Gastroesophageal sphincter (tissue), 4 donors: Measurements from ENCODE around the gene COQ9. TPM values are rescaled to one million over a fixed set of nuclear protein-coding genes. Genes with fewer than 3 reads are reported as not detected.

Source experiments
- ATAC-seq: fragments of 150-250 bp; one replicate; pipeline ENCODE4 v1.9.1; 2016; ENCODE audit warnings: mild to moderate bottlenecking, moderate library complexity
- H3K27ac ChIP-seq, 4 donors: fragments of 200-600 bp; sonication (generic) in 3 of 4; 1 replicate in 3 of 4; 2 replicates in 1 of 4; pipeline ENCODE4 v1.5.1; 2016 to 2019
- H3K27me3 ChIP-seq: fragments of 200-600 bp; sonication (generic); one replicate; pipeline ENCODE4 v1.5.1; 2019
- H3K36me3 ChIP-seq, 2 donors: fragments of 200-600 bp; sonication (generic); one replicate each; pipeline ENCODE4 v1.5.1; 2019; ENCODE audit warnings: control low read depth in 1 of 2
- H3K4me1 ChIP-seq, 3 donors: fragments of 200-600 bp; sonication (generic); 1 replicate in 2 of 3; 2 replicates in 1 of 3; pipeline ENCODE4 v1.5.1; 2016 to 2019; ENCODE audit warnings: control low read depth in 2 of 3
- H3K4me3 ChIP-seq, 2 donors: fragments of 200-600 bp; sonication (generic); one replicate each; pipeline ENCODE4 v1.5.1; 2019; ENCODE audit warnings: mild to moderate bottlenecking in 1 of 2, moderate library complexity in 1 of 2
- H3K9me3 ChIP-seq, 3 donors: fragments of 200-600 bp; sonication (generic); one replicate each; pipeline ENCODE4 v1.5.1; 2017 to 2019; ENCODE audit warnings: control low read depth in 2 of 3
- EP300 ChIP-seq: sonication (generic); formaldehyde crosslinking; IDR thresholded peaks from one replicate; pipeline ENCODE4 v1.6.1; 2017; ENCODE audit warnings: antibody characterized with exemption, mild to moderate bottlenecking
- POLR2A ChIP-seq, 2 donors: fragments of 450-650 bp; IDR thresholded peaks; one replicate each; pipeline ENCODE4 v1.6.1; 2017; ENCODE audit warnings: antibody characterized with exemption in 2 of 2, mild to moderate bottlenecking in 2 of 2, moderate library complexity in 1 of 2
- POLR2AphosphoS5 ChIP-seq: sonication (generic); formaldehyde crosslinking; IDR thresholded peaks from one replicate; pipeline ENCODE4 v1.6.1; 2017; ENCODE audit warnings: antibody characterized with exemption
- WGBS, 2 donors: methylation state at CpG; one replicate each; pipeline ENCODE4 v1.1.5; 2018; ENCODE audit warnings: low coverage in 1 of 2; 5-methylcytosine and 5-hydroxymethylcytosine counted together
- total RNA-seq, 4 donors: library from RNA; depleted of rRNA; stranded (reverse); fragments of >200 nt; gene quantifications; one replicate each; pipeline ENCODE4 v1.1.0, GENCODE V29; 2016
- TF ChIP-seq, protein P1 (sequence below), 4 experiments: fragments of 200-600 bp in 2 of 4; fragments of 450-650 bp in 2 of 4; sonication (generic) in 1 of 4; IDR thresholded peaks; one replicate each; pipeline ENCODE4 v1.5.1; 2017 to 2019; ENCODE audit warnings: antibody characterized with exemption in 4 of 4, mild to moderate bottlenecking in 2 of 4, moderate library complexity in 2 of 4

The COQ9 gene
- total RNA-seq, 4 donors from 2014 or later: 45.0 to 122 (median 84.9) TPM

DNA sequence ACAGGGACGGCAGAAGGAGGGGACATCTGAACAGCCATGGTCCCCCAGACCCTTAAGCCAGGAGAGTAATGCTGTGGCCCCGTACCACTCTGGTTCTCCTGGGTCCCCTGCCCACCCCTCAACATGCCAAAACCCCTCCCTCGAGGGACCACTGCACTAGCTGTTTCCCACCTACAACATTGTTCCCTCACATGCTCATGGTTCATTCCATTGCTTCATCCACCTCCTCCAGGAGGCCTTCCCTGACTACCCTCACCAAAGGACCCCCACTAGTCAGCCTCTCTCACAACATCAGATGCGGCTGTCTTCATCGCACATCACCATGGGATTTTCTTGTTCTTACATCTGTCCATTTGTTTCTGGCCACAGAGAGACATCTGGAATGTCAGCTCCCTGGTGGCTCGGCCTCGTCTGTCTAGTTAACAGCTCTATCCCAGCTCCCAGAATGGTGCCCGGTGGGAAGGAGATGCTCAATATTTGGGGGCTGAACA lies 37.3 kb downstream of the COQ9 start:
- ATAC-seq: no peak
- Histone ChIP-seq H3K27ac (peak overlapping the region in 3 of 4 donors; percentile 72 to 82 (median 73)), H3K36me3 (no peaks in the 10 kb centered on the region), H3K4me1 (peaks cover 0 to 46% (median 22%) of the 10 kb centered on the region in 3 donors), H3K4me3 (no peak overlapping the region), H3K27me3 (no peaks in the 10 kb centered on the region), H3K9me3 (no peaks in the 10 kb centered on the region)
- WGBS, 2 donors: 88 to 95% methylated on average over 7 of the region's 8 CpGs
- TF ChIP-seq POLR2A (IDR thresholded peaks at IDR 0.05) (no peak), POLR2AphosphoS5 (no peak), EP300 (no peak)
- TF ChIP-seq, protein P1, sequence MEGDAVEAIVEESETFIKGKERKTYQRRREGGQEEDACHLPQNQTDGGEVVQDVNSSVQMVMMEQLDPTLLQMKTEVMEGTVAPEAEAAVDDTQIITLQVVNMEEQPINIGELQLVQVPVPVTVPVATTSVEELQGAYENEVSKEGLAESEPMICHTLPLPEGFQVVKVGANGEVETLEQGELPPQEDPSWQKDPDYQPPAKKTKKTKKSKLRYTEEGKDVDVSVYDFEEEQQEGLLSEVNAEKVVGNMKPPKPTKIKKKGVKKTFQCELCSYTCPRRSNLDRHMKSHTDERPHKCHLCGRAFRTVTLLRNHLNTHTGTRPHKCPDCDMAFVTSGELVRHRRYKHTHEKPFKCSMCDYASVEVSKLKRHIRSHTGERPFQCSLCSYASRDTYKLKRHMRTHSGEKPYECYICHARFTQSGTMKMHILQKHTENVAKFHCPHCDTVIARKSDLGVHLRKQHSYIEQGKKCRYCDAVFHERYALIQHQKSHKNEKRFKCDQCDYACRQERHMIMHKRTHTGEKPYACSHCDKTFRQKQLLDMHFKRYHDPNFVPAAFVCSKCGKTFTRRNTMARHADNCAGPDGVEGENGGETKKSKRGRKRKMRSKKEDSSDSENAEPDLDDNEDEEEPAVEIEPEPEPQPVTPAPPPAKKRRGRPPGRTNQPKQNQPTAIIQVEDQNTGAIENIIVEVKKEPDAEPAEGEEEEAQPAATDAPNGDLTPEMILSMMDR (IDR thresholded peaks at IDR 0.05): no peak

DNA sequence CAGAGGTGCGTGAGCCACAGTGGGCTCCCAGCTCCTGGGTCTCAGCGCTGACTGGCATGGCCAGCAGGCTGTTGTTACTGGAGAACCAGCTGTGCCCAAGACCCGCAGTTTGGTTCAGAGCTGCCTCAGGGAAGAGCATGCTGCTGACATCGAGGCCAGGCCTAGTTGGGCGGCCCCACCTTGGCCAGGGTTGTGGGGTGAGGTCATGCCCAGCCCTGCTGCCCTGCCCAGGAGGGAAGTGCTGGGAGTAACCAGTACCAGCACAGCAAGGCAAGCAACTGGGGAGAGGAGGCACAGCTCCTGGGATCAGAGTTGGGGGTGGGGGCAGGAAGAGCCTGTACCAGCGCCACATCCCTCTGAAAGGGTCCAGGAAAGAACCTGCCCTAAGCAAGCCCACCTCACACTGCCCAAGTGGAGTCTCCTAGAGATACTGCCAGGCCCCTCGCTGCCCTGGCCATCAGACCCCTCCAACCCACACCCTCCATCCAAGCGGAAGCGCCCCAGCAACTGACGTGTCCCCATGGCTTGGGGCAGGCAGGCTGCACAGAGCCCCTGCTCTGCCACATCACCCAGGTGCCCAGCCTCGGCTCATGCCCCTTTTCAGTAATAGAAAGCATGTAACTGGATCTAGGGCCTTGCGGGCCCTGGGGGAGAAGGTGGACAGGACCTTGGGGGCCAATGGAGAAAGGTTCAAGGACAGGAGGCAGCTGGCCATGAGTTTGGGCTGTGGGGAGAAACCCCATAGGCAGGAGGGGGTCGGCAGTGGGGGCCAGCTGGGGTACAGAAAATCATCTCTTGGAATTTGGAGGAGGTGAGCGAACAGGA lies 38.0 kb downstream of the COQ9 start:
- ATAC-seq: no peak
- TF ChIP-seq POLR2AphosphoS5: no peak
- no peak for TF ChIP-seq EP300
- TF ChIP-seq, protein P1 (IDR thresholded peaks at IDR 0.05): no peak
- TF ChIP-seq POLR2A (IDR thresholded peaks at IDR 0.05): no peak
- Histone ChIP-seq H3K9me3 (no peaks in the 10 kb centered on the region), H3K4me3 (peak overlapping the region; percentile 53 to 80), H3K27me3 (no peaks in the 10 kb centered on the region), H3K27ac (peak overlapping the region in 3 of 4 donors; percentile 72 to 82 (median 73)), H3K36me3 (no peaks in the 10 kb centered on the region), H3K4me1 (peaks cover 0 to 39% (median 17%) of the 10 kb centered on the region in 3 donors)
- WGBS, 2 donors: 50% methylated on average over 4 of the region's 14 CpGs; no CpG with 5 or more reads in 1 of the 2 donors

DNA sequence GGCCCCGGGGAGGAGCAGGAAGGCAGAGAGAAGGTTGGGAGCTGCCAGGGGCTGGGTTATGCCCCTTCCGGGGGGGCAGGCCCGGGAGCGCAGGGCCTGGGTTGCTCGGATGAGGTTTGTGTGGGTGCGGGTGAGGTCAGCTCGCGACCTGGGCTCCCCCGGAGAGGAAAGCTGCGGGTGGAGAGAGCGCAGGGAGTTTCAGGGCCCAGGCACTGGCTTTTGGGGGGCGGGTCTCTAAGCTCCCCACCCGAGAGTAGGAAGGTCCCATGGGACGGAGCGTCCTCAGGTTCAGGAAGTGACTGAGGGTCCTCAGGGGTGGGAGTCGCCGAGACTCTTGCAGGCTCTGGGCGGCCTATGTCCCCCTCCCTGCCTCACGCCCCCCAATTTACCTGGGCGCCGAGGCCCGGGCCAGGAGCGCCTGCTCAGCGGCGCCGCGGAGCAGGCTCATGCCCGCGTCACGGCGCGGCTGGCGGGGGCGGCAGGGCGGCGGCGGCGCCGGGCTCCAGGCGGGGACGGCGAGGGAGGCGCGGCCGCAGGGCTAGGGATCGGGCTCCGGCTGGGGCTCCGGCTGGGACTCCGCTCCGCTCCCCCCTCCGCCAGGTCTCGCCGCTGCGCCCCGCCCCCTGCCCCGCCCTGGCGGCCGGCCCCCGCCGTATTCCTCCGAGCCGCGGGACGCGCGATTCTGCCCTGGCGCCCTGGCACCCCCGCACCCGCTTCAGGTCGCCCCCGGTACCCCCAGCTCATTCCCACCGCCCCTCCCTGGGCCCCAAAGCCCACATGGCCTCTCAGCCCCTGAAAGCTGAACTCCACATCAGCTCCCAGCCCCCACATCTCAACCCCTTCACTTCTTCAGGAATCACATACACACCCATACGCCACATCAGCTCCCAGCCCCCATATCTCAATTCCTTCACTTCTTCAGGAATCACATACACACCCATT lies 38.9 kb downstream of the COQ9 start, which contains the start of gene DOK4:
Gene DOK4 (minus strand): TSS at position 578 of the 942 bp plus-strand sequence. CDS start 6,986 bp downstream, outside the sequence.
- 0 to 4% methylated on average over 4 to 14 of the region's 73 CpGs for WGBS, 2 donors
- TF ChIP-seq, protein P1 (IDR thresholded peaks at IDR 0.05): peak in 1 of 4 experiments; percentile 3
- no peak for TF ChIP-seq POLR2A (IDR thresholded peaks at IDR 0.05)
- Histone ChIP-seq H3K4me1 (peaks cover 0 to 33% (median 16%) of the 10 kb centered on the region in 3 donors), H3K4me3 (peak within 1 kb of the TSS; percentile 53 to 80), H3K27me3 (no peaks in the 10 kb centered on the region), H3K9me3 (no peaks in the 10 kb centered on the region), H3K36me3 (no peaks in the 10 kb centered on the region), H3K27ac (peak within 1 kb of the TSS in 3 of 4 donors; percentile 72 to 82 (median 73))
- peak; percentile 96 for ATAC-seq

DNA sequence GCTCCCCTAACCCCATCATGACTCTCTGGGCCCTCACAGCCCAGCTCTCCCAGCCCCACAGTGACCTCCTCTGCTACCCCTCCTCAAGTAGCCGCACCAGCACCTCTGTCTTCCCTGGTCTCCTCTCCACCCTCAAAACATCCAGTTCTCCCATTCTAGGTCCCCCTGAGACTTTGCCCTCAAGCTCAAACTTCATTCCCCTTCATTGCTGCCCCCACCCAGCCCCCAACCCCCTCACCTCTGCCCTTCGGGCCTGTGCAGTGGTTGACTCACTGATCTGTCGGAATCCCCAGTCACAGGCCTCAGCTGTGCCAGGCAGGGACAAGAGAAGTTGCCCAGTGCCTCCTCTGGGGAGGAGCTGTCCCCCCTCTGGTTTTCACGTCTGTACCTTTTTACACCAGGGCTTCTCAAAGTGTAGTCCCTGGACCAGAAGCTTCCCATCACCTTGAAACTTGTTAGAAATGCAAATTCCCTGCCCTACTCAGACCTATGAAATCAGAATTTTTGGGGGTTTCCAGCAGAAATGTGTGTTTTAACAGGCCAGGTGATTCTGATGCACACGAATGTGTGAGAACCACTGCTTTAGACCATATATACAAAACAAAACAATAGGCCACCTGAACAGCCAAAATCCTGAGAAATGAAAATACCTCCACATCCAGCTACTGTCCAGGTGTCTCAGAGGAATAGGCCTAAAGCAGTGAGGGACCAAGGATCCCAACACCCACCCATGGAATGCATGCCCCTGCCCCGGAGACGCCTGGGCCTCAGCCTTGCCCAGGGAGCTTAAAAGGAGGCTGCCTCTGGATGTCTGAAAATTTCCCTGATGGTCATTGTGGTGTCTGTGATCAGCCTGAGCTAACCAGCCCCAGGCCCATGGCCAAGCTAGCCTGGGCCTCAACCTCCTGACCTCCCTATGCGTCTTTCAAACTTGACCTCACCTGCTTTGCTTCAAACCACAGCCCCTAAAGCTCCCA lies 39.9 kb downstream of the COQ9 start:
- Histone ChIP-seq H3K27me3 (no peaks in the 10 kb centered on the region), H3K9me3 (no peaks in the 10 kb centered on the region), H3K4me3 (peak overlapping the region; percentile 53 to 80), H3K27ac (peak overlapping the region in 3 of 4 donors; percentile 72 to 82 (median 73)), H3K4me1 (peaks cover 0 to 33% (median 16%) of the 10 kb centered on the region in 3 donors), H3K36me3 (no peaks in the 10 kb centered on the region)
- TF ChIP-seq, protein P1 (IDR thresholded peaks at IDR 0.05): no peak
- TF ChIP-seq POLR2A (IDR thresholded peaks at IDR 0.05): no peak
- no peak for TF ChIP-seq POLR2AphosphoS5
- TF ChIP-seq EP300: no peak
- ATAC-seq: no peak
- WGBS, 2 donors: 68 to 88% methylated on average over 3 to 4 of the region's 8 CpGs
